T-helper 2 cell treated with Interferon-gamma antibody and Interleukin-4, amounts not matched to agents 5 μg/mL and 100 μg/mL, for 36 hours (primary cell): Measurements from ENCODE around the gene ARL6IP5.

Source experiments
- DNase-seq: peaks from one replicate; pipeline ENCODE4 v3.0.0; 2021; ENCODE audit warnings: low spot score
- H3K27ac Mint-ChIP-seq: one replicate; pipeline ENCODE4 v1.8.0; 2021; ENCODE audit warnings: mild to moderate bottlenecking, mixed read lengths
- H3K27me3 Mint-ChIP-seq: one replicate; pipeline ENCODE4 v1.8.0; 2021; ENCODE audit warnings: low read depth, mixed read lengths
- H3K36me3 Mint-ChIP-seq: one replicate; pipeline ENCODE4 v1.8.0; 2021; ENCODE audit warnings: low read depth, mixed read lengths
- H3K4me1 Mint-ChIP-seq: one replicate; pipeline ENCODE4 v1.8.0; 2021; ENCODE audit warnings: low read depth, mixed read lengths
- H3K4me3 Mint-ChIP-seq: one replicate; pipeline ENCODE4 v1.8.0; 2022; ENCODE audit warnings: mild to moderate bottlenecking, moderate library complexity, mixed read lengths
- H3K9me3 Mint-ChIP-seq: one replicate; pipeline ENCODE4 v1.8.0; 2021; ENCODE audit warnings: mixed read lengths

Gene ARL6IP5, protein sequence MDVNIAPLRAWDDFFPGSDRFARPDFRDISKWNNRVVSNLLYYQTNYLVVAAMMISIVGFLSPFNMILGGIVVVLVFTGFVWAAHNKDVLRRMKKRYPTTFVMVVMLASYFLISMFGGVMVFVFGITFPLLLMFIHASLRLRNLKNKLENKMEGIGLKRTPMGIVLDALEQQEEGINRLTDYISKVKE

DNA sequence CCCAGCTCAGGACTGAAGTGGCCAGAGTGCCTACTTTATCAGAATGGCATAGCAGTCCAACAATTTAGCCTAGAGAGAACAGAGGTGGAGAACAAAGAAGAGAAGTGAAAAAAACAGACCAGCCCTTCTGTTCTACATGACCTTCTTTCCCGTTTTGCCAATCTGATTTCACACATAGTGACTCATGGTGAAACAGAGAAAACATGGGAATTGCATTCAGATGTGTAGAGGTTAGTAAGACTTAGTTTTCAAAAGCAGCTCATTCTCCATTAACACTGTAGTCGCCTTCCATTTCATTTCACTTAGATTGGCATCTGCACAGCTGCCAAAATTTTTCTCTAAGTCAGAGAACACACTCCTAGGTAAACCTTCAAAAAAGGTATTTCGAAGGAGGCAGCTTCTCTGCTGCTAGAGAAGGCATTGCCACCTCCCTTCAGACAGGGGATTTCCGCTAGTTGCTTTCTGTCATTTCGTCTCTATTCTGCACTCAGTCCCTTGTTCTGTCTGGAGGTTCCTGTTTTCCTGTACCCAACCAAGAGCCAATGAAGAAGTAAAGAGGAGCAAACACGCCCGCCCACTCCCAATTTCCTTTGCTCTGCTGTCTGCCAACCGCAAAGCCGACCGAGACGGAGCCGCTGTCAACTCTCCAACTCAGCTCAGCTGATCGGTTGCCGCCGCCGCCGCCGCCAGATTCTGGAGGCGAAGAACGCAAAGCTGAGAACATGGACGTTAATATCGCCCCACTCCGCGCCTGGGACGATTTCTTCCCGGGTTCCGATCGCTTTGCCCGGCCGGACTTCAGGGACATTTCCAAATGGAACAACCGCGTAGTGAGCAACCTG lies at the start of gene ARL6IP5:
TSS of gene ARL6IP5 (plus strand) at position 612 of the 842 bp plus-strand sequence. CDS start at position 723, 111 bp downstream.
- H3K4me1 Mint-ChIP-seq, result peaks cover 53% of the 10 kb centered on the region
- DNase-seq, result peak; percentile 92
- no peaks in the 10 kb centered on the region for H3K27me3 Mint-ChIP-seq
- H3K36me3 Mint-ChIP-seq, result peaks cover 29% of the 10 kb centered on the region
- H3K4me3 Mint-ChIP-seq, result peak within 1 kb of the TSS; percentile 96
- H3K27ac Mint-ChIP-seq, result peak within 1 kb of the TSS; percentile 96
- no peaks in the 10 kb centered on the region for H3K9me3 Mint-ChIP-seq

DNA sequence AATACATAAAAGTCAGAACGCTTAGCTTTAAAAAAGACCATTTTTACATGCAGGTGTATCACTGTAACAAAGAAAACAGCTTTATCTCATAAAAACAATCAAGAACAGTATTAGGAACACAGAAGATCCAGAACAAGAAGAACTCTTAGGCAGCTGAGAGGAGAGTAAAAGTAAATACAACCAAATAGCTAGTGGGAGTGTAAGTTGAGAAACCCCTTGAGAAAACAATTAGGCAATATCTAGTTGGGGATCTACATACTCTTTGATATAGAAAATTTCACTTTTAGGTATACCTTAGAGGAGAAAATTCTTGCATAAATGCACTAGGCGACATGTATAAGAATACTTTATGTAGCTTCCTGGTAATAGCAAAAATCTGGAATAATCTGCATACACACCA lies 40.1 kb upstream of the ARL6IP5 start:
- H3K4me1 Mint-ChIP-seq, result peaks cover 28% of the 10 kb centered on the region
- DNase-seq, result no peak
- H3K27ac Mint-ChIP-seq, result peak overlapping the region; percentile 31
- no peaks in the 10 kb centered on the region for H3K27me3 Mint-ChIP-seq
- no peaks in the 10 kb centered on the region for H3K9me3 Mint-ChIP-seq
- no peak overlapping the region for H3K4me3 Mint-ChIP-seq
- H3K36me3 Mint-ChIP-seq, result peaks cover 45% of the 10 kb centered on the region

DNA sequence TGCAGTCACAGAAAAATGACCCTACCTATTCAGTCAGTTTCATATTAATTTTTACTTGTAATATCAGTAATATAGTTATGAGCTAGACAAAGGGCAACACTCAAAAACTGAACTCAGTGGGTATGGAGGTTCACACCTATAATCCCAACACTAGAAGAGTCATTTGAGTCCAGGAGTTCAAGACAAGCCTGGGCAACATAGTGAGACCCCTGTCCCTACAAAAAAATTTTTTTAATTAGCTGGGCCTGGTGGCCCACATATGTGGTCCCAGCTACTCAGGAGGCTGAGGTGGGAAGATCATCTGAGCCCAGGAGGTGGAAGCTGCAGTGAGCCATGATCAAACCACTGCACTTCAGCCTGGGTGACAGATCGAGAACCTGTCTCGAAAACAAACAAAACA lies 35.7 kb upstream of the ARL6IP5 start:
- H3K27me3 Mint-ChIP-seq, result no peaks in the 10 kb centered on the region
- H3K4me3 Mint-ChIP-seq, result peak overlapping the region; percentile 24
- H3K9me3 Mint-ChIP-seq, result no peaks in the 10 kb centered on the region
- H3K36me3 Mint-ChIP-seq, result peaks cover 47% of the 10 kb centered on the region
- H3K27ac Mint-ChIP-seq, result no peak overlapping the region
- H3K4me1 Mint-ChIP-seq, result peaks cover 46% of the 10 kb centered on the region
- DNase-seq, result no peak

DNA sequence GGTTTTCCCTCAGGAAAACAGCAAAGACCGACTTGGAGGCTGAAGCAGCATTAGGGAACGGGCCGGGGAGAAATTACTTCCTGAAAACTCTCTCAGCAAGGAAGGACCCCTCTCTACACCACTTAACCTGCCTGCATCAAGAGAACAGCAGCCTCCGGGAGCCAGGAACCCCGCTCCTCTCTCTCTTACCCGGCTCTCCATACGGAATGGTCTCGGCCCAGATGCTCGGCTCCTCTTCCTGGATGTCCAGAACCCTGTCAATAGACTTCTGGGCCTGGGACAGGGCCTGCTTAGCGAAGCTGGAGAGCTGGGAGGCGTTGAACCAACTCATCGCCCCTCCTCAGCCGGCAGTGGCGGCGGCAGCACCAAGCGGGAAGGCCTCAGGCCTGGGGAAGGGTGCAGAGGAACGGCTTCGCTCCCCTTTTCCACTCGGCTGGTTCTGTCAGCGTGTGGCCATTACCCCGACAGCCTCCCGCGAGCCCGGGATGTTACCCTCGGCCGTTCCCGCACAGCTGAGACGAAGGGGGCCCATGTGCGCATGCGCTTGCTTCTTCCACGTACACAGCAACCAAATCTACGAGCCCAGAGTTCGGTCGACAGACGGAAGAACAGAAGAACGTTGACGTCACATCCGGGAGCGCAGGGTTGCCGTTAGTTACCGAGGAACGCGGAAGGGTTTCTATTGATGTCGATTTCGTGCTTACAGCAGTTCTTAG lies 32.8 kb upstream of the ARL6IP5 start, which contains the start of gene TMF1:
TSS of gene TMF1 (minus strand) at position 578 of the 716 bp plus-strand sequence. CDS start at position 331, 247 bp downstream.
- Mint-ChIP-seq H3K4me3 (peak within 1 kb of the TSS; percentile 98), H3K27ac (peak within 1 kb of the TSS; percentile 95), H3K27me3 (no peaks in the 10 kb centered on the region), H3K4me1 (peaks cover 42% of the 10 kb centered on the region), H3K36me3 (peaks cover 44% of the 10 kb centered on the region), H3K9me3 (no peaks in the 10 kb centered on the region)
- peak; percentile 96 for DNase-seq

DNA sequence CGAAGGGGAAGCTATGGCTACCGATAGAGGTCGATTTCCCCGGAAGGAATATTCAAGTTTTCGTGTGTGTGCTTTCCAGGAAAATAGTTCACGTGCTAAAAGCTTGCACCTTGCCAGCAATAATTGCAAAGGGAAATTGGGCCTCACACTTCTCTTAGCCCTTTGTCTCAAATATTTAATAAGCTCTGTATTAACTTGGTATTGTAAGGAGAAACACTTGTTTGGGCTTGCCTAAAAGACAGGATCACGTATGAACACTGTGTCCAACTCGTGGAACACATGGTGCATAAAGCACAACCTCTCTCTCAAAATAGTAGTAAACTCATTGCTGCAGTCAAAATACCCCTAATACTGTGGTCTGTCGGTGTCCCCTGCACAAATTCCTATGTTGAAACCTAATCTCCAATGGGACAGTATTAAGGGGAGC lies 32.3 kb upstream of the ARL6IP5 start:
- peak overlapping the region; percentile 98 for H3K4me3 Mint-ChIP-seq
- H3K4me1 Mint-ChIP-seq, result peaks cover 44% of the 10 kb centered on the region
- H3K27ac Mint-ChIP-seq, result peak overlapping the region; percentile 95
- H3K9me3 Mint-ChIP-seq, result no peaks in the 10 kb centered on the region
- no peaks in the 10 kb centered on the region for H3K27me3 Mint-ChIP-seq
- no peak for DNase-seq
- peaks cover 45% of the 10 kb centered on the region for H3K36me3 Mint-ChIP-seq

DNA sequence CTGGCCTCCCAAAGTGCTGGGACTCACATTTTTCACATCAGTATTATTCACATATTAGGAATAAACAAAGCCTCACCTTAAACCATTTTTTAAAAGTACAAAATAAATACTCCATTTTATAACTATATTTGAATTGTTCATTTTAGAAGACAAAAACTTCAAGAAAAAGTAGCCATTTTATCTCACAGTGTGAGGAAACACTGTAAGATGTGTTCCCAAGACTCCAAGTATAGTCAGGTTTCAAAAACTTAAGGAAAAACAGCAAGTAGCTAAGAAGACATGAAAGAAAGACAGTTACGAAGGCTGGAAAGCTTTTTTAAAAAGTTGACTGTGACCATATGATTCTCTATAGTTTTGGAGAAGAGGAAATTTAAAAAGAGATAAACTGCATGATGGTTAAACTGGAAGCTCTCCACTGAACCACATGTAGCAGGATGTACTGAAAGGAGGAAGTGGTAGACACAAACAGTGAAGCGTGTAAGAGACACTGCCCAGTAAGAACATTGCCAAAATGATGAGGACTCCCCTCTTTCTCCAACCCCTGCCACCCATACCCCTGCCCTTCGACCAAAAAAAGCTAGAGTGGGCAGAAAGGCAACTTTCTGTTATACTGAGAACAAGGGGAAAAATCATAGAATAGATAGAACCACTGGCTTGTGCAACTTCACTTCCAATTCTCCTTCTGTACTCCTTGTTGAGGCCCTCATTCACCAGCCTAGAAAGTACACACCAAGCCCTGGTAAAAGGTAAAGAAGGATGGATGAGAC lies 26.4 kb upstream of the ARL6IP5 start:
- peak overlapping the region; percentile 97 for H3K27ac Mint-ChIP-seq
- DNase-seq, result no peak
- peak overlapping the region; percentile 24 for H3K4me3 Mint-ChIP-seq
- H3K4me1 Mint-ChIP-seq, result peaks cover 45% of the 10 kb centered on the region
- H3K36me3 Mint-ChIP-seq, result peaks cover 64% of the 10 kb centered on the region
- H3K27me3 Mint-ChIP-seq, result no peaks in the 10 kb centered on the region
- peaks cover 5% of the 10 kb centered on the region for H3K9me3 Mint-ChIP-seq

DNA sequence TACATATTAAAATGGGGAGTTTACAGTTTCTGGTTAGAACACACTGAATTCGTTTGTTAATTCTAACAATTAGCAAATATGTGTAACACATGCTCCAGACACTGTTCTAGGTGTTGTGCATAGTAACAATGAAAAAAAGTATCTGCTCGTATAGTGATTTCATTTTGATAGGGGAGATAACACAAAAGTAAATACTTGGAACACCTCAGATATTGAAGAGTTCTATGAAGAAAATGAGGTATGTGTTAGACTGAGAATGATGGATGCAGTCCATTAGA lies 25.9 kb upstream of the ARL6IP5 start:
- Mint-ChIP-seq H3K9me3 (peaks cover 5% of the 10 kb centered on the region), H3K27me3 (no peaks in the 10 kb centered on the region)

DNA sequence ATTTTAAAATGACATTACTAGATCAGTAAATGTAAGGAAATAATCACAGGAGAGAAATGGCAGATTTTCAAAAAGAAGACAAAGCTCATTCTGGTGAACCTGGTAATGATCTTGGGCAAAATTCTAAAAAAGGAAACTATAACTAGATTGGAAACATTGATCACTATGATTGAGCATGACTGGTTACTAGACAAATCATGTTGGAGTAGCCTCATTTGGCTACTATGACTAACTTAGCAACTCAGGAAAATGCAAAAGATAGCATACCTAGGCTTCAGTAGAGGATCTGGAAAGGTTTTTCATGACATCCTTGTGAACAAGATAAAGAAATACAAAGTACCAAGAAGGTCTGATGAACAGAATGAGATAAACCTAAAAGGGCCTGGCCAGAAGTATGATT lies 25.0 kb upstream of the ARL6IP5 start:
- Mint-ChIP-seq H3K27me3 (no peaks in the 10 kb centered on the region), H3K4me3 (peak overlapping the region; percentile 24), H3K9me3 (peaks cover 5% of the 10 kb centered on the region), H3K27ac (peak overlapping the region; percentile 97), H3K4me1 (peaks cover 55% of the 10 kb centered on the region), H3K36me3 (peaks cover 70% of the 10 kb centered on the region)
- DNase-seq, result no peak

More for the DNA sequence above, 25.9 kb upstream of the ARL6IP5 start:
- H3K36me3 Mint-ChIP-seq, result peaks cover 65% of the 10 kb centered on the region
- no peak for DNase-seq
- H3K27ac Mint-ChIP-seq, result peak overlapping the region; percentile 97
- peak overlapping the region; percentile 24 for H3K4me3 Mint-ChIP-seq
- peaks cover 49% of the 10 kb centered on the region for H3K4me1 Mint-ChIP-seq

DNA sequence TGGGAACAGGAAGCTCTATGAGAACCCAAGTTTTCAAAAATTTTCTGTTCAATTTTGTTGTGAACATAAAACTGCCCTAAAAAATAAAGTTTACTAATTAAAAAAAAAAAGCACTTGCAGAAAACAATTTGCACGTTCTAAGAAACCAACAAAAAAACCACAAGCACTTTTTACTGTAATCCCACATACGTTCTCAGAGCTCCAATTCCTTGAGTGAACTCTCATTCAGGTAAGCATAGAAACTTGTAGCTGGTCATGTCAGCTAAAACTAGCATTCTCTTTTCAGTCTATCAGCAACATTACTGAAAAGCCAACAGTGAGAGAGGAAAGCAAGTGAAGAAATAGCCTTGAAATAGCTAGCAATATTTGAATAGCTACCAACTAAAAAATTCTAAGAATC lies 21.1 kb upstream of the ARL6IP5 start:
- H3K36me3 Mint-ChIP-seq, result peaks cover 69% of the 10 kb centered on the region
- H3K27ac Mint-ChIP-seq, result peak overlapping the region; percentile 79
- peaks cover 54% of the 10 kb centered on the region for H3K4me1 Mint-ChIP-seq
- no peak for DNase-seq
- peak overlapping the region; percentile 69 for H3K4me3 Mint-ChIP-seq
- H3K9me3 Mint-ChIP-seq, result peaks cover 5% of the 10 kb centered on the region
- no peaks in the 10 kb centered on the region for H3K27me3 Mint-ChIP-seq

DNA sequence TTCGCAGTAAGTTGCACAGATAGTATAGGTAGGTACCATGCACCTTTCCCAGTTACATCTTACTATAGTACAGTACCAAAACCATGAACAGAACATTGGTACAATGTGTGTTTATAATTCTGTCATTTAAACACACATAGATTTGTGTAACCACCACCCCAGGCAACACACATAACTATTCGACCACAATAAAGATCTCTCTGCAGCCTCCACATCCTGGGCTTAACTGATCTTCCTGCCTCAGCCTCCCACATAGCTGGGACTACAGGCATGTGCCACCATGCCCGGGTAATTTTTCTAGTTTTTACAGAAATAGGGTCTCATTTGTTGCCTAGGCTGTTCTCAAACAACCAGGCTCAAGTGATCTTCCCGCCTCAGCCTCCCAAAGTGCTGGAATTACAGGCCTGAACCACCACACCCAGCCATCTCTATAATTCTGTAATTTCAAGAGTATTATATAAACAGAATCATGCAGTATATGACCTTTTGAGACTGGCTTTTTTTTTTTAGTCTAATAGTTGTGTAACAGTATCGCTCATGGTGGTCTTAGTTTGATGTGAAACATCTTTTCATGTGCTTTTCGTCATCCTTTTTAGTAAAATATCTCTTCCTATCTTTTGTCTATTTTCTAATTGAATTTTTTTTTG lies 19.3 kb upstream of the ARL6IP5 start:
- peak overlapping the region; percentile 70 for H3K4me3 Mint-ChIP-seq
- peak overlapping the region; percentile 69 for H3K27ac Mint-ChIP-seq
- peaks cover 57% of the 10 kb centered on the region for H3K36me3 Mint-ChIP-seq

DNA sequence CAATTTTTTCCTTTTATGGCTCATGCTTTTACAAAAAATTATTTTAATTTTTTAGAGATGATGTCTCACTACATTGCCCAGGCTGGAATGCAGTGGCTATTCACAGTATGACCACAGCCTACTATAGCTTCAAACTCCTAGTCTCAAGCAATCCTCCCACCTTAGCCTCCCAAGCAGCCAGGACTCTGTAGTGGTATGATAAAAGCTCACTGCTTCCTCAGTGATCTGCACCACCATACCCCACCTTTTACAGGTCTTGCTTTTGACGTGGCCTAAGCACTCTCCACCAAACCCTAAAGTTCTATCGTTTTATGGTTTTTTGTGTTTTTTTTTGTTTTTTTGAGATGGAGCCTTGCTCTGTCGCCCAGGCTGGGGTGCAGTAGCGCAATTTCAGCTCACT lies 18.6 kb upstream of the ARL6IP5 start:
- Mint-ChIP-seq H3K9me3 (no peaks in the 10 kb centered on the region), H3K27me3 (no peaks in the 10 kb centered on the region), H3K4me3 (peak overlapping the region; percentile 70), H3K4me1 (peaks cover 39% of the 10 kb centered on the region), H3K27ac (peak overlapping the region; percentile 69), H3K36me3 (peaks cover 57% of the 10 kb centered on the region)
- no peak for DNase-seq

More for the DNA sequence above, 19.3 kb upstream of the ARL6IP5 start:
- Mint-ChIP-seq H3K9me3 (peaks cover 4% of the 10 kb centered on the region), H3K4me1 (peaks cover 39% of the 10 kb centered on the region), H3K27me3 (no peaks in the 10 kb centered on the region)
- peak; percentile 40 for DNase-seq

DNA sequence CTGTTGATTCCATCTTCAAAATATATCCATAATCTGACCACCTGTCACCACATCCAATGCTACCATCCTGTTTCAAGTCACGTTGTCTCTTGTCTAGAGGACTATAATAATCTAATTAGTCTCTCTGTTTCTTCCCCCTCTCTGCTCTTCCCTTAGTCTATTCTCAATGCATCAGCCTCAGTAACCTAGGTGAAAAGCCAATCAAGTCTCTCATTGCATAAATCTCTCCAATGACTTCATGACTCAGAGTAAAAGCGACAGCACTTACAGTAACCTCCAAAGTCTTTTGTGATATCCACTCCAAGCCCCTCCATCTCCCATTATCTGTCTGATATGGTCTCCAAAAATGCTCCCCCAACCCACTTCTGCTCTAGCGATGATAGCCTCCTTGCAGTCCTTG lies 11.8 kb upstream of the ARL6IP5 start:
- H3K36me3 Mint-ChIP-seq, result peaks cover 41% of the 10 kb centered on the region
- H3K27ac Mint-ChIP-seq, result peak overlapping the region; percentile 1
- no peaks in the 10 kb centered on the region for H3K9me3 Mint-ChIP-seq
- H3K27me3 Mint-ChIP-seq, result no peaks in the 10 kb centered on the region
- peaks cover 30% of the 10 kb centered on the region for H3K4me1 Mint-ChIP-seq
- no peak for DNase-seq
- H3K4me3 Mint-ChIP-seq, result no peak overlapping the region
